Hepatocyte (in vitro differentiated cells): ENCODE results near the gene TACR2.

Source experiments
- EZH2 ChIP-seq: fragments of 200-600 bp; sonication (generic); IDR thresholded peaks from 2 replicates; pipeline ENCODE4 v1.6.1; 2016; ENCODE audit warnings: antibody characterized with exemption, mild to moderate bottlenecking, borderline replicate concordance
- TF ChIP-seq, protein P1 (sequence below): fragments of 200-600 bp; sonication (generic); IDR thresholded peaks from 2 replicates; pipeline ENCODE4 v1.5.1; 2016; ENCODE audit warnings: antibody characterized with exemption, mild to moderate bottlenecking; ENCODE audit not compliant: poor library complexity

DNA sequence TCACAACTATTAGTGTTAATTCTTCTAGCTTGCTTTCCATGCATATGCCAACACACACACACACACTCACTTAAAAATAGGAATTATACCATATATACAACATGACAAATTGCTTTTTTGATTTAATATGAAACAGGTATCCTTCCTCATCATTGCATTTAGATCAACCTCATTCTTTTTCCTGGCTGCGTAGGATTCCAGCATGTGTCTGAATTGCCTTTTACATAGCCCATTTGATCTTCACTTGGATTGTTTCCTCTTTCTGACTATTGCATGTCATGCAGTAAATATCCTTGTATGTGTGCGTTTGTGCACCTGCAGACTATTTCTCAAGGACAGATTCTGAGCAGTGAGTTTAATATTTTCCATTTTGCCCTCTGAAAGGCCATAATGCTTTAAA is 28.2 kb downstream of the TACR2 start:
- TF ChIP-seq, protein P1, sequence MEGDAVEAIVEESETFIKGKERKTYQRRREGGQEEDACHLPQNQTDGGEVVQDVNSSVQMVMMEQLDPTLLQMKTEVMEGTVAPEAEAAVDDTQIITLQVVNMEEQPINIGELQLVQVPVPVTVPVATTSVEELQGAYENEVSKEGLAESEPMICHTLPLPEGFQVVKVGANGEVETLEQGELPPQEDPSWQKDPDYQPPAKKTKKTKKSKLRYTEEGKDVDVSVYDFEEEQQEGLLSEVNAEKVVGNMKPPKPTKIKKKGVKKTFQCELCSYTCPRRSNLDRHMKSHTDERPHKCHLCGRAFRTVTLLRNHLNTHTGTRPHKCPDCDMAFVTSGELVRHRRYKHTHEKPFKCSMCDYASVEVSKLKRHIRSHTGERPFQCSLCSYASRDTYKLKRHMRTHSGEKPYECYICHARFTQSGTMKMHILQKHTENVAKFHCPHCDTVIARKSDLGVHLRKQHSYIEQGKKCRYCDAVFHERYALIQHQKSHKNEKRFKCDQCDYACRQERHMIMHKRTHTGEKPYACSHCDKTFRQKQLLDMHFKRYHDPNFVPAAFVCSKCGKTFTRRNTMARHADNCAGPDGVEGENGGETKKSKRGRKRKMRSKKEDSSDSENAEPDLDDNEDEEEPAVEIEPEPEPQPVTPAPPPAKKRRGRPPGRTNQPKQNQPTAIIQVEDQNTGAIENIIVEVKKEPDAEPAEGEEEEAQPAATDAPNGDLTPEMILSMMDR, result no peak
- no peak for TF ChIP-seq EZH2
